Endodermal cell (in vitro differentiated cells): ENCODE measurements around the gene SKAP1. TPM values are rescaled to one million over a fixed set of nuclear protein-coding genes. Genes with fewer than 3 reads are reported as not detected.
A peak's percentile ranks its signal among the peaks of the same experiment; 100 is the strongest.

Experiments
- DNase-seq: peaks from one replicate; pipeline ENCODE4 v3.0.0-alpha.2; 2017
- H3K27ac ChIP-seq: 2 replicates; pipeline ENCODE4 v1.5.1; 2013; ENCODE audit warnings: mild to moderate bottlenecking, low read depth, low read length, moderate library complexity
- H3K27me3 ChIP-seq: 2 replicates; pipeline ENCODE4 v1.6.1; 2013; ENCODE audit warnings: mild to moderate bottlenecking, low read length, moderate library complexity; ENCODE audit not compliant: insufficient read depth, control insufficient read depth, poor library complexity, severe bottlenecking
- H3K36me3 ChIP-seq: 2 replicates; pipeline ENCODE4 v1.7.0; 2013; ENCODE audit warnings: mild to moderate bottlenecking, low read length, moderate library complexity; ENCODE audit not compliant: control insufficient read depth, insufficient read depth
- H3K4me1 ChIP-seq: one replicate; pipeline ENCODE4 v1.7.0; 2013; ENCODE audit warnings: low read length; ENCODE audit not compliant: control insufficient read depth, insufficient read depth
- H3K4me3 ChIP-seq: 2 replicates; pipeline ENCODE4 v1.5.1; 2013; ENCODE audit warnings: mild to moderate bottlenecking, low read length, moderate library complexity
- H3K9ac ChIP-seq: 2 replicates; pipeline ENCODE4 v1.6.1; 2013; ENCODE audit warnings: mild to moderate bottlenecking, low read length, moderate library complexity; ENCODE audit not compliant: poor library complexity, severe bottlenecking; ENCODE audit errors: extremely low read depth
- H3K9me3 ChIP-seq: 2 replicates; pipeline ENCODE4 v1.6.1; 2013; ENCODE audit warnings: mild to moderate bottlenecking, low read length, moderate library complexity; ENCODE audit not compliant: control insufficient read depth
- H3K27ac Mint-ChIP-seq: 2 replicates; pipeline ENCODE4 v1.8.0; 2020; ENCODE audit warnings: mixed read lengths
- H3K27me3 Mint-ChIP-seq: 2 replicates; pipeline ENCODE4 v1.8.0; 2021; ENCODE audit warnings: mild to moderate bottlenecking, mixed read lengths; ENCODE audit not compliant: insufficient read depth
- H3K36me3 Mint-ChIP-seq: 2 replicates; pipeline ENCODE4 v1.8.0; 2020; ENCODE audit warnings: low read depth, mixed read lengths
- H3K4me1 Mint-ChIP-seq: 2 replicates; pipeline ENCODE4 v1.8.0; 2020; ENCODE audit warnings: mixed read lengths
- H3K4me3 Mint-ChIP-seq: 2 replicates; pipeline ENCODE4 v1.8.0; 2020; ENCODE audit warnings: mild to moderate bottlenecking, moderate library complexity, mixed read lengths
- H3K9me3 Mint-ChIP-seq: 2 replicates; pipeline ENCODE4 v1.8.0; 2020; ENCODE audit warnings: mild to moderate bottlenecking, mixed read lengths
- CTCF ChIP-seq: fragments of 200-600 bp; sonication (generic); conservative IDR thresholded peaks from 2 replicates; pipeline ENCODE4 v1.5.0; 2021; ENCODE audit warnings: antibody characterized with exemption, mild to moderate bottlenecking
- WGBS, 2 experiments: methylation state at CpG; one replicate each; pipeline versions ENCODE4 v1.1.5 to v1.1.7; 2013; ENCODE audit warnings: missing lambda C conversion rate in 2 of 2, mixed read lengths in 1 of 2; ENCODE audit not compliant: insufficient coverage in 1 of 2, insufficient read length in 1 of 2; 5-methylcytosine and 5-hydroxymethylcytosine counted together
- total RNA-seq, 2 donors: library from RNA; stranded (reverse); fragmentation: NEBNext Ultra II Directional in 1 of 2; extraction: Animal tissue kit (Norgen Biotek cat#: 25700) in 1 of 2; gene quantifications; 2 replicates in 1 of 2; 3 replicates in 1 of 2; pipeline ENCODE4 v1.2.1, GENCODE V29; 2021

SKAP1 gene
- total RNA-seq, 2 donors from 2014 or later: 0.31 to 0.53 TPM

- WGBS, 2 experiments: 67 to 82% methylated on average over 4 to 6 of the region's 6 CpGs
- peak; percentile 74 for DNase-seq
These were observed 306.9 kb downstream of the SKAP1 start for GRCh38 chr17:48123111-48123510.

GRCh38 chr17:48122665-48123045 lies 307.4 kb downstream of the SKAP1 start:
- no peaks in the 10 kb centered on the region for H3K4me1 ChIP-seq
- Mint-ChIP-seq H3K27me3 (no peaks in the 10 kb centered on the region), H3K9me3 (no peaks in the 10 kb centered on the region), H3K4me1 (no peaks in the 10 kb centered on the region), H3K27ac (no peak overlapping the region), H3K4me3 (no peak overlapping the region), H3K36me3 (peaks cover 48% of the 10 kb centered on the region)
- H3K4me3 ChIP-seq: no peak overlapping the region
- no peak for DNase-seq
- H3K36me3 ChIP-seq: peaks cover 41% of the 10 kb centered on the region
- WGBS, 2 experiments: 90 to 92% methylated on average over 3 of the region's 3 CpGs
- H3K27me3 ChIP-seq: no peaks in the 10 kb centered on the region
- peak overlapping the region; percentile 92 for H3K27ac ChIP-seq
- no peaks in the 10 kb centered on the region for H3K9me3 ChIP-seq
- H3K9ac ChIP-seq: no peak overlapping the region
- TF ChIP-seq CTCF: no peak

More at GRCh38 chr17:48123111-48123510, 306.9 kb downstream of the SKAP1 start:
- Histone ChIP-seq H3K27me3 (no peaks in the 10 kb centered on the region), H3K27ac (peak overlapping the region; percentile 92), H3K4me3 (no peak overlapping the region), H3K9ac (no peak overlapping the region), H3K36me3 (peaks cover 36% of the 10 kb centered on the region), H3K4me1 (no peaks in the 10 kb centered on the region), H3K9me3 (no peaks in the 10 kb centered on the region)
- no peaks in the 10 kb centered on the region for H3K9me3 Mint-ChIP-seq
- H3K27me3 Mint-ChIP-seq: no peaks in the 10 kb centered on the region
- no peak overlapping the region for H3K4me3 Mint-ChIP-seq
- no peak overlapping the region for H3K27ac Mint-ChIP-seq
- no peak for TF ChIP-seq CTCF
- H3K36me3 Mint-ChIP-seq: peaks cover 43% of the 10 kb centered on the region
- no peaks in the 10 kb centered on the region for H3K4me1 Mint-ChIP-seq

GRCh38 chr17:48121923-48122664 lies 307.9 kb downstream of the SKAP1 start:
- H3K4me1 Mint-ChIP-seq: no peaks in the 10 kb centered on the region
- no peaks in the 10 kb centered on the region for H3K9me3 Mint-ChIP-seq
- H3K36me3 ChIP-seq: peaks cover 44% of the 10 kb centered on the region
- TF ChIP-seq CTCF: no peak
- H3K9ac ChIP-seq: no peak overlapping the region
- H3K27ac ChIP-seq: peak overlapping the region; percentile 92
- no peaks in the 10 kb centered on the region for H3K9me3 ChIP-seq
- no peak overlapping the region for H3K4me3 Mint-ChIP-seq
- H3K36me3 Mint-ChIP-seq: peaks cover 48% of the 10 kb centered on the region
- no peaks in the 10 kb centered on the region for H3K4me1 ChIP-seq
- no peaks in the 10 kb centered on the region for H3K27me3 Mint-ChIP-seq
- peak; percentile 33 for DNase-seq
- H3K27ac Mint-ChIP-seq: no peak overlapping the region
- no peaks in the 10 kb centered on the region for H3K27me3 ChIP-seq
- no peak overlapping the region for H3K4me3 ChIP-seq
- 77 to 84% methylated on average over 2 to 9 of the region's 9 CpGs for WGBS, 2 experiments
